Stromal cell of bone marrow (primary cell): ENCODE data around the gene FRK.
"Not testable (repeated sequence)": the region's sequence is repeated elsewhere in the genome, so short reads cannot be mapped to it uniquely, and the experiment has no call there.

Experiments used
- DNase-seq: peaks from one replicate; pipeline ENCODE4 v3.0.0-alpha.2; 2012; ENCODE audit warnings: low read depth

The FRK gene

DNA sequence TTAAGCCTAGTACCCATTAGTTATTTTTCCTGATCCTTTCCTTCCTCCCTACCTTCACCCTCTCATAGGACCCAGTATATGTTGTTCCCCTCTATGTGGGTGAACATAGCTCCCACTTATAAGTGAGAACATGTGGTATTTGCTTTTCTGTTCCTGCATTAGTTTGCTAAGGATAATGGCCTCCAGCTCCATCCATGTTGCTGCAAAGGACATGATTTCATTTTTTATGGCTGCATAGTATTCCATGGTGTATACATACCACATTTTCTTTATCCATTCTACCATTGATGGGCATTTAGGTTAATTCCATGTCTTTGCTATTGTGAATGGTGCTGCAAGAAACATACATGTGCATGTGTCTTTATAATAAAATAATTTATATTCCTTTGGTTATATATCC is 115.9 kb downstream of the FRK start:
- not testable (repeated sequence) for DNase-seq

GRCh38 chr6:115937502-115937901 is 123.2 kb downstream of the FRK start:
- not testable (repeated sequence) for DNase-seq

DNA sequence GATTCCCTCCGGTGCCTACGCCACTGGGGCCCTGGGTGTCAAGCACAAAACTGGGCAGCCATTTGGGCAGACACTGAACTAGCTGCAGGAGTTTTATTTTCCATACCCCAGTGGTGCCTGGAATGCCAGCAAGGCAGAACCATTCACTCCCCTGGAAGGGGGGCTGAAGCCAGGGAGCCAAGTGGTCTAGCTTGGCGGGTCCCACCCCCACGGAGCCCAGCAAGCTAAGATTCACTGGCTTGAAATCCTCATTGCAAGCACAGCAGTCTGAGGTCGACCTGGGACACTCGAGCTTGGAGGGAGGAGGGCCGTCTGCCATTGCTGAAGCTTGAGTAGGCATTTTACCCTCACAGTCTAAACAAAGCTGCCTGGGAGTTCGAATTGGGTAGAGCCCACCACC is 125.3 kb downstream of the FRK start:
- no peak for DNase-seq

DNA sequence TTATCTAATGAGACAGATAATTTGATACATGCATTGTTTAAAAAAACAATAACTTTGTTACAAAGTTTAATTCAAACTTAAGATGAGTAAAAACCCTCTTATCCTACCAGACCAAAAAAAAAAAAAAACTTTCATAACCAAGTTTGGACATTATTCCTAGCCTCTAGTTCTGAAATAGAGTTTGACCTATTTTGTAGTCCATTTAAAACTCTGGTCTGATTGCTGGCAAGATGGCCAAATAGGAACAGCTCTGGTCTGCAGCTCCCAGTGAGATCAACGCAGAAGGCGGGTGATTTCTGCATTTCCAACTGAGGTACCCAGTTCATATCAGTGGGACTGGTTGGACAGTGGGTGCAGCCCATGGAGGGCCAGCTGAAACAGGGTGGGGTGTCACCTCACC is 125.9 kb downstream of the FRK start:
- no peak for DNase-seq

DNA sequence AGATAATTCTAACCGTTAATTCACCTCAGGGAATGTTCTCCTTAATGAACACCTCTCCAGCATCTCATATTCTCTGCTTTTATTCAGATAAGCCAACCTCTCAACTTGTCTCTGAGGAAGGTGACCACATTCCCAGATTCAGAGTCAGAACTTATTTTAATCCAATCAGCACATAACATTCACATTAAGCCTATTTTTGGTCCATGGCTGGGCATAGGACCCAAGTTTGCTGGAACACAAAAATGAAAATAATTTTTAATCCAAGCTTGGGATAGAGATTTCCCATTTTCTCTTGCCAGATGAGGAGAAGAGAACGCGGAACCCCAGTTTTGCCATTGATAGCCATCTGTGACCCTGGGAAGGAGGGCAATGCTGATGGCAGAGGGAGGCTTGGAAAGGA is 126.5 kb downstream of the FRK start:
- no peak for DNase-seq

DNA sequence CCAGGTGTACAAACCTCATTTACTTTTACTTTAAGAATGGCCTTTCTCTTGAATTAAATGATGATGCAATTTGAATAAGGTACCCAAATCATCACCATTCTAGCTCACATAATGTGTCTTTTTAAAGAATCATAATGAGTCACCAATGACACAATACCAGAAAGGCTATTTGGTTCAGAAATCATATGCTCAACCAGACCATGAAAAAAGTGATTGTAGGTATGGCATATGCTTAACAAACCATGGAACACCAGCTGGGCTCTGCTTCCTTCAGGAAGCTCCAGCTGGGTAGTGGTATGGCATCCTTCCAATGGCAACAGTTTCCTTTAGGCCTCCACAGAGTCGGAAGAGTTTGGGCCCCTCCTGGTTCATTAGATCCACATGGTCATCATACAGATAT is 128.2 kb downstream of the FRK start:
- peak; percentile 3 for DNase-seq

DNA sequence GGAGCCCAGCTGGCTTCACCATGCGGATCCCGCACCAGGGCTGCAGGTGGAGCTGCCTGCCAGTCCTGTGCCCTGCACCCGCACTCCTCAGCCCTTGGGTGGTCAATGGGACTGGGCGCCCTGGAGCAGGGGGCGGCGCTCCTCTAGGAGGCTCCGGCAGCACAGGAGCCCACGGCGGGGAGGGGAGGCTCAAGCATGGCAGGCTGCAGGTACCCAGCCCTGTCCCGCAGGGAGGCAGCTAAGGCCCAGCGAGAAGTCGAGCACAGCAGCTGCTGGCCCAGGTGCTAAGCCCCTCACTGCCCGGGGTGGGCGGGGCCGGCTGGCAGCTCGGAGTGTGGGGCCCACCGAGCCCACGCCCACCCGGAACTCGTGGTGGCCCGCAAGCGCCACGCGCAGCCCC is 132.7 kb downstream of the FRK start:
- DNase-seq: not testable (repeated sequence)

GRCh38 chr6:115922971-115923370 is 137.7 kb downstream of the FRK start:
- DNase-seq: no peak

- no peak for DNase-seq
These were observed 146.6 kb downstream of the FRK start for GRCh38 chr6:115914098-115914497.

DNA sequence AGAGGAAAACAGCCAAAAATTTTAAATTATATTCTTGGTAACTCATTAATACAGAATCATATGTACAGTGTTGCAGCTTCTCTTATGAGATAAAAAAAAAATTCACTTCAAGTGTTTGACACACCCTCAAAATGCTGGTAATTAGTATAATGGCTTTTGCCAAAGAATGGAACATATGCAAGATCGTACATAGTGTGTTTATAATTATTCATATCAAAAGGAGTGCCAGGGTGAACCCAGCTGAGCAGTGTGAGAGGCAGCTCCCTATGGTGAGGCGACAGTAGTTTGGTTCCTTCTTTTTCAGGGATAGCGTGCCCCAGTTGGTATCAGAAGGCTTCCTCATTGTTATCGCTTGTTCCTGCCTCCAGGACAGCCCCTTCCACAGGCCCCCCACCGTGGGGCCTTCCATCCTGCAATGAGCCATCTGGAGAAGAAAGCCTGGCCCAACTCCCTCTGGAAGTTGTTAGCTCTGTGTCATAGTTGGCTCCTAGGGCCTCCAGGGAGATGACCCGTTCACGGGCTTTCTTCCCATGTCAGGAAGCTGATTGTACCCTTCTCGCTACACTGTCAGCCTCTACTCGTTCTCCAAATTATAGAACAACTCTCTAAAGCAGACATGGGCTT is 150.7 kb downstream of the FRK start:
- no peak for DNase-seq

GRCh38 chr6:115908906-115909559 is 151.7 kb downstream of the FRK start:
- no peak for DNase-seq

- DNase-seq: no peak
These were observed 155.2 kb downstream of the FRK start for GRCh38 chr6:115905471-115905870.

- no peak for DNase-seq
These were observed 158.3 kb downstream of the FRK start for GRCh38 chr6:115902436-115902835.

DNA sequence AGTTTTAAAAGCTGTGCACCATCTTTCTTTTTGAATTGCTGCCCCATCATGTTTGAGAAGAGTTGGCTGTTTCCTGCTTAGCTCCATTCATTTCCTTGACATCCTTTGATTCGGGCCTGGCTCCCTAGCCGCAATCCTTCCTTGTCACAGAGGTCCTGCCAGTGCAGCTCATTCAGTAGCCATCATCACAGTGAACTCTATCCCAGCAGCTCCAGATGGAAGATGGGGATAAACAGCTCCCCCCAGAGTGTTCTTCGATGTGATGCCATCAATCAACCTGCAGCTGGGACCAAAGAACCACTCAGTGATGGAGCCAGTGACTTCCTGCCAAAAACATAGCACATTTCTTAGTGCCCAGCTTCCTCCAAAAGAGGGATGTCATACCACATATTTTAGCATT is 158.8 kb downstream of the FRK start:
- no peak for DNase-seq

- no peak for DNase-seq
These were observed 160.9 kb downstream of the FRK start for GRCh38 chr6:115899730-115900282.

- DNase-seq: no peak
These were observed 162.4 kb downstream of the FRK start for GRCh38 chr6:115898246-115898645.

DNA sequence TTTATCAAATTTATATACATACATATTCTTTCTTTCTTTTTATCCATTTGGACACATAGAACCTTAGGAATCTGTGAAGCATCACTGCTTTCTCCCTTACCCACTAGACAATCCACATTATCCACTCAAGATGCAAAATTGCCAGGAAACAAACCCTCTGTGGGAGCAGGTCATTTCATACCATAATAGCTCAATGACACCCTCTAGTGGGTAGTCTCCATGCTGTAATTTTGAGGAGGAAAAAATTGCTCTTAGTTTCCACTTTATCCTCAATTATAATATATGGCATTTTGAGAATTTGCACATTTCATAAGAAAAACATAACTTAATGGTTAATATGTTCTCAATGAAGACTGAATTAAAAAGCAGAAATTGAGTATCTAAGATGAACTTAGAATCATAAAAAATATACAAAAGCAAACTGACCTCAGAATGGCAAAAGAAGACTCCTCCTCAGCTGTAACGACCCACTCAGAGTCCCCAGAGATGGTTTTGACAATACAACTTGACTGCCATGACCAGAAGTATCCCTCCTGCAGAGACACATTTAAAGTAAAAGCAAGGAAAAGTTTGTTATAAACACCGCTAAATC is 164.1 kb downstream of the FRK start:
- peak; percentile 24 for DNase-seq

GRCh38 chr6:115894426-115894992 is 166.2 kb downstream of the FRK start:
- no peak for DNase-seq

- DNase-seq: no peak
These were observed 168.9 kb downstream of the FRK start for GRCh38 chr6:115891750-115892149.

GRCh38 chr6:115891111-115891669 is 169.5 kb downstream of the FRK start:
- peak; percentile 69 for DNase-seq

- DNase-seq: no peak
These were observed 170.5 kb downstream of the FRK start for GRCh38 chr6:115890238-115890637.

- not testable (repeated sequence) for DNase-seq
These were observed 171.8 kb downstream of the FRK start for GRCh38 chr6:115888687-115889470.
